Measurements from ENCODE around the gene NKAIN2. TPM values are rescaled to one million over a fixed set of nuclear protein-coding genes. Genes with fewer than 3 reads are reported as not detected.

Gene NKAIN2
- total RNA-seq, 2 experiments from 2014 or later = not detected

GRCh38 chr6:124753562-124754105, 950.0 kb downstream of the NKAIN2 start:
- no peaks in the 10 kb centered on the region for H3K4me1 Mint-ChIP-seq
- no peaks in the 10 kb centered on the region for H3K9me3 Mint-ChIP-seq (ENCODE audit: low read depth)
- H3K27ac Mint-ChIP-seq = no peak overlapping the region
- no peaks in the 10 kb centered on the region for H3K27me3 Mint-ChIP-seq
- no peaks in the 10 kb centered on the region for H3K36me3 Mint-ChIP-seq
- DNase-seq = no peak
- H3K4me3 Mint-ChIP-seq = no peak overlapping the region
- CTCF ChIA-PET = no interaction called here
- no peak for ATAC-seq

DNA sequence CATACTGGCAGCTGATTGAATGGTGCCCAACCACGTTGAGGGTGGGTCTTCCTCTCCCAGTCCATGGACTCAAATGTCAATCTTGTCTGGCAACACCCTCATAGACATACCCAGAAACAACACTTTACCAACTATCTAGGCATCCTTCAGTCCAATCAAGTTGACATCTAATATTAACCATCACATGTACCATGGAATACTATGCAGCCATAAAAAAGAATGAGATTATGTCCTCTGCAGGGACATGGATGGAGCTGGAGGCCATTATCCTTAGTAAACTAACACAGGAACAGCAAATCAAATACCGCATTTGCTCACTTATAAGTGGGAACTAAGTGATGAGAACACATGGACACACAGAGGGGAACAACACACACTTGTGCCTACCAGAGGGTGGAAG, 951.7 kb downstream of the NKAIN2 start:
- no peak overlapping the region for H3K4me3 Mint-ChIP-seq
- no peaks in the 10 kb centered on the region for H3K9me3 Mint-ChIP-seq (ENCODE audit: low read depth)
- no peaks in the 10 kb centered on the region for H3K27me3 Mint-ChIP-seq
- DNase-seq = no peak
- no peak for ATAC-seq
- H3K27ac Mint-ChIP-seq = no peak overlapping the region
- H3K4me1 Mint-ChIP-seq = no peaks in the 10 kb centered on the region
- CTCF ChIA-PET = no interaction called here
- H3K36me3 Mint-ChIP-seq = no peaks in the 10 kb centered on the region

- Mint-ChIP-seq H3K27ac (no peak overlapping the region), H3K9me3 (ENCODE audit: low read depth) (no peaks in the 10 kb centered on the region), H3K27me3 (no peaks in the 10 kb centered on the region), H3K36me3 (no peaks in the 10 kb centered on the region), H3K4me3 (no peak overlapping the region), H3K4me1 (no peaks in the 10 kb centered on the region)
- DNase-seq = no peak
- no peak for ATAC-seq
- CTCF ChIA-PET = no interaction called here
Measured at GRCh38 chr6:124757560-124757959, 953.9 kb downstream of the NKAIN2 start.

DNA sequence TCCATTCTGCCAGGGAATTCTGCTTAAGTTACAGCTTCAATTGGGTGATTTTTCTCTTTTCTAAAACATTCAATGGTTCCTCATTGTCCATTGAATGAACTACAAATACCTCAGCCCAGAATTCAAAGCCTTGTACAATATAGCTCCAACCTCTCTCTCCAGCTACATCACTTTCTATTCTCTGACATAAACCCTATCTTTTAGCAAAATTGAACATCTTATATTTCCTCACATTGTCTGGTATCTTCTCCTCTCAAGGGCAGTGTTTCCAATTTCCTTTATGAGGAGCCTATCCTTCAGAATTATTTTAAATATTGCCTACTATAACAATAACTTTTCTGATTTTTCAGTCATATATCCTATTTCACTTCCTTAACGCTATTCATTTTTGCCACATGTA, 955.0 kb downstream of the NKAIN2 start:
- no peak overlapping the region for H3K27ac Mint-ChIP-seq
- CTCF ChIA-PET = no interaction called here
- no peaks in the 10 kb centered on the region for H3K36me3 Mint-ChIP-seq
- DNase-seq = no peak
- ATAC-seq = no peak
- no peaks in the 10 kb centered on the region for H3K27me3 Mint-ChIP-seq
- no peaks in the 10 kb centered on the region for H3K9me3 Mint-ChIP-seq (ENCODE audit: low read depth)
- H3K4me3 Mint-ChIP-seq = no peak overlapping the region
- H3K4me1 Mint-ChIP-seq = no peaks in the 10 kb centered on the region

DNA sequence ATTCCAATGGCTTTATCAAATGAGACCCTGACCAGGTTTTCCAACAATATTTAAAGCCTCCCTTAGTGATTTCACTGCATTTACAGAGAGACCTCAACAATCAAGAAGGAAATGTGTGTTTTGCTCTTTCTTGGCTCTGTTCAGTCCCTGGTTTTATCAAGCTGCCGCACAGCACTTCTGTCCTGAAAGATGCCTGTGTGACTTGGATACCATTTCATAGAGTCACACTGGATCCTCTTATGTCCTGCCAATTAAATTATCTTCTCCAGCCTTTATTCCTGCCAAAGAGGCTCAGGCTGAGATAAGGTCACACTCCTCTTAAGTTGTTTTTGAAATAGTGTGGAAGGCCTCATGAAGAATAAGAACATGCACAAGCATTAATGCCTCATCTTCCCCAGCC, 961.6 kb downstream of the NKAIN2 start:
- DNase-seq = no peak
- Mint-ChIP-seq H3K36me3 (no peaks in the 10 kb centered on the region), H3K9me3 (ENCODE audit: low read depth) (no peaks in the 10 kb centered on the region), H3K4me1 (no peaks in the 10 kb centered on the region), H3K27ac (no peak overlapping the region), H3K4me3 (no peak overlapping the region), H3K27me3 (no peaks in the 10 kb centered on the region)
- ATAC-seq = no peak
- CTCF ChIA-PET = no interaction called here

GRCh38 chr6:124768224-124768623, 964.6 kb downstream of the NKAIN2 start:
- no peaks in the 10 kb centered on the region for H3K27me3 Mint-ChIP-seq
- ATAC-seq = no peak
- no peak for DNase-seq
- no peak overlapping the region for H3K27ac Mint-ChIP-seq
- H3K4me1 Mint-ChIP-seq = no peaks in the 10 kb centered on the region
- no peaks in the 10 kb centered on the region for H3K36me3 Mint-ChIP-seq
- no peak overlapping the region for H3K4me3 Mint-ChIP-seq
- H3K9me3 Mint-ChIP-seq (ENCODE audit: low read depth) = no peaks in the 10 kb centered on the region
- CTCF ChIA-PET = no interaction called here

GRCh38 chr6:124769811-124770544, 966.3 kb downstream of the NKAIN2 start:
- H3K36me3 Mint-ChIP-seq = no peaks in the 10 kb centered on the region
- no peaks in the 10 kb centered on the region for H3K27me3 Mint-ChIP-seq
- no peaks in the 10 kb centered on the region for H3K9me3 Mint-ChIP-seq (ENCODE audit: low read depth)
- CTCF ChIA-PET = no interaction called here
- H3K4me3 Mint-ChIP-seq = no peak overlapping the region
- H3K27ac Mint-ChIP-seq = no peak overlapping the region
- DNase-seq (no peak), ATAC-seq (no peak)
- H3K4me1 Mint-ChIP-seq = no peaks in the 10 kb centered on the region

- Mint-ChIP-seq H3K4me3 (no peak overlapping the region), H3K27me3 (no peaks in the 10 kb centered on the region), H3K4me1 (no peaks in the 10 kb centered on the region), H3K9me3 (ENCODE audit: low read depth) (no peaks in the 10 kb centered on the region), H3K36me3 (no peaks in the 10 kb centered on the region), H3K27ac (no peak overlapping the region)
- ATAC-seq (no peak), DNase-seq (no peak)
- CTCF ChIA-PET = no interaction called here
Measured at GRCh38 chr6:124770784-124771183, 967.1 kb downstream of the NKAIN2 start.

DNA sequence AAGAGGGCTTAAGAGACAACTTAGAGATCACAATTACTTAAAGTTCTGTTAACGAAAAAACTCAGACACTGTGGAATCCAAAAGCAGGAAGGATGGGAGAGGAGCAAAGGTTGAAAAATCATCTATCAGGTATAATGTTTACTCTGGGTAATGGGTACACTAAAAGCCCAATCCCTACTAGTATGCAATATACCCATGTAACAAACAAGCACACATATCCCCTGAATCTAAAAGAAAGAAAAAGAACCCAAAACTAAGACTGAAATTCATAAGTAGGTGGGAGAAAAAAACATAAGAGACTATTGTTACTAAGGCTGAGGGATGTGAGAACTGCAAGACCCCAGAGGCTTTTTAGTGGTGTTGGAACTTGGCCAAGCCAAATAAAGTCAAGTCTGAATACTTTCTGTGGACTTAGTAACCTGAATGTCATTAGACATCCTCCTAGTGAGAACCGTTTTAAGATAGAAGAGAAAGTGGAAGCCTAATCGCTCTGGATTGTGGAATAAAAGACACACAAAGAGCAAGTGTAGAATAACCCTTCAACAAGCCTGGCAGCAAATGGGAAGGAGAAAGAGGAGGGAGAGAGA, 969.2 kb downstream of the NKAIN2 start:
- CTCF ChIA-PET = no interaction called here
- H3K27me3 Mint-ChIP-seq = no peaks in the 10 kb centered on the region
- no peaks in the 10 kb centered on the region for H3K4me1 Mint-ChIP-seq
- no peak for ATAC-seq
- no peak overlapping the region for H3K4me3 Mint-ChIP-seq
- DNase-seq = no peak
- no peaks in the 10 kb centered on the region for H3K36me3 Mint-ChIP-seq
- H3K27ac Mint-ChIP-seq = no peak overlapping the region
- H3K9me3 Mint-ChIP-seq (ENCODE audit: low read depth) = no peaks in the 10 kb centered on the region

DNA sequence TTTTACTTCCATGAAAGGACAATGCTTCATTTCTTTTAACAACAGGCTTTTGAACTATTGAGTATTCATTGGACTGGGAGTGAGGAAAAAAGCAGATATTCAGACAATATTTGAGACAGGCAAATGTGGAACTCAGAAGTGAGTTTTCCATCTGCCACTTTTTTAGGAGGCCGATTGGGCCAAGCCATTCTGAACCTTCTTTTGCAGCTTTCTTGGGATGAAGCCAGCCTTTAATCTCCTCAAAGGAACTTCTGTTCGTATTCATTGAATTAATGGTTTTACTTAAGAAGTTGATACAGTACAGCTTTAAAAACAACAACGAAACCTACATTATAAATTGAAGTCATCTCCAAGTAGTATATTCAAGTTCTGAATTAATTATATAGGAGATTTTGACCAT, 971.5 kb downstream of the NKAIN2 start:
- CTCF ChIA-PET = no interaction called here
- H3K36me3 Mint-ChIP-seq = no peaks in the 10 kb centered on the region
- H3K4me3 Mint-ChIP-seq = no peak overlapping the region
- ATAC-seq = no peak
- no peak for DNase-seq
- no peak overlapping the region for H3K27ac Mint-ChIP-seq
- H3K9me3 Mint-ChIP-seq (ENCODE audit: low read depth) = no peaks in the 10 kb centered on the region
- no peaks in the 10 kb centered on the region for H3K4me1 Mint-ChIP-seq
- no peaks in the 10 kb centered on the region for H3K27me3 Mint-ChIP-seq

- Mint-ChIP-seq H3K4me3 (no peak overlapping the region), H3K4me1 (no peaks in the 10 kb centered on the region), H3K9me3 (ENCODE audit: low read depth) (peaks cover 2% of the 10 kb centered on the region), H3K27me3 (no peaks in the 10 kb centered on the region), H3K36me3 (no peaks in the 10 kb centered on the region), H3K27ac (no peak overlapping the region)
- DNase-seq (no peak), ATAC-seq (no peak)
- CTCF ChIA-PET = no interaction called here
Measured at GRCh38 chr6:124777863-124778262, 974.2 kb downstream of the NKAIN2 start.

DNA sequence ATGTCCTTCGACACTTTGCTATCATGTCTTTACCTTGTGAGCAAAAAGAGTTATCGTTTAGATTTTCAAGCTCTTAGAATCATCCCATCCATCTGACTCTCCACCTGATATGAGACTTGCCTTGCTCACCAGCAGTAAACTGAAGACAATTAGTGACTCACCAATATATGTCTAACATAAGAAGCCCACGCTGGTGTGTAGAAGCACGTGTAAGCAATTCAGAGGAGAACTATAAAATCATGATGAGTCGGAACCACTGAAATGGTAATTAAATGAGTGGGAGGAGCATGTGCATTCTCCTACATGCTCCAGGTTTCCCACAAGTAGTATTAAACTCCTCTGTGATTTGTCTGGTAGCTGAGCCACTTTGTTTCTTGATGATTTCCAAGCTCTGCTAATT, 977.0 kb downstream of the NKAIN2 start:
- Mint-ChIP-seq H3K36me3 (no peaks in the 10 kb centered on the region), H3K27ac (no peak overlapping the region), H3K4me1 (no peaks in the 10 kb centered on the region), H3K27me3 (no peaks in the 10 kb centered on the region), H3K9me3 (ENCODE audit: low read depth) (peaks cover 2% of the 10 kb centered on the region), H3K4me3 (no peak overlapping the region)
- CTCF ChIA-PET = no interaction called here
- ATAC-seq (no peak), DNase-seq (no peak)

DNA sequence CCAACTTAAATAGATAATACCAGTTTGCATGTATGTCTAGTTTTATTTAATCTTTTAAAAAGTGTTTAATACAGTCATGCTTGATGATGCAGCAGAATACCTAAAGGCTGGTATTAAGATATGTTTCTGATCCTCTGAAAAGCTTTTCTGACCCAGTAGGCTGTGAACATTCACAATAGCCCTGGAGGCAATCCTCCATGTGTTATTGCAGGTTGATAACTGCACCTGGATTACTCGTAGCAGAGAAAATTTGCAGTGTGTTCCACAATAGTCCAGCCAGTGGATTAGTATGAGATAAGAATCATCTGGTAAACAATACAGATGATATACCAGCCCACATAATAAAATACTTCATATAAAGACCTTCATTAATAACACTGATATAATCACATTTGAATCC, 979.7 kb downstream of the NKAIN2 start:
- peaks cover 2% of the 10 kb centered on the region for H3K9me3 Mint-ChIP-seq (ENCODE audit: low read depth)
- H3K27me3 Mint-ChIP-seq = no peaks in the 10 kb centered on the region
- CTCF ChIA-PET = no interaction called here
- H3K36me3 Mint-ChIP-seq = no peaks in the 10 kb centered on the region
- ATAC-seq (no peak), DNase-seq (no peak)
- H3K4me3 Mint-ChIP-seq = no peak overlapping the region
- H3K4me1 Mint-ChIP-seq = no peaks in the 10 kb centered on the region
- H3K27ac Mint-ChIP-seq = no peak overlapping the region

- H3K27ac Mint-ChIP-seq = no peak overlapping the region
- no peak overlapping the region for H3K4me3 Mint-ChIP-seq
- H3K4me1 Mint-ChIP-seq = no peaks in the 10 kb centered on the region
- H3K36me3 Mint-ChIP-seq = no peaks in the 10 kb centered on the region
- DNase-seq (no peak), ATAC-seq (no peak)
- no peaks in the 10 kb centered on the region for H3K27me3 Mint-ChIP-seq
- CTCF ChIA-PET = no interaction called here
- H3K9me3 Mint-ChIP-seq (ENCODE audit: low read depth) = no peaks in the 10 kb centered on the region
Measured at GRCh38 chr6:124791156-124791555, 987.5 kb downstream of the NKAIN2 start.
